GM19328 (cell line): ENCODE data around the gene TDRD1.

ENCODE experiments used
- ATAC-seq: cut with Tn5 transposase; IDR thresholded peaks from one replicate; pipeline ENCODE4 v1.9.1; 2021; ENCODE audit warnings: mild to moderate bottlenecking, moderate library complexity; ENCODE audit not compliant: unreplicated experiment

Gene TDRD1

GRCh38 chr10:114259824-114260223, 80.7 kb downstream of the TDRD1 start:
- no peak for ATAC-seq

GRCh38 chr10:114260366-114260765, 81.2 kb downstream of the TDRD1 start:
- no peak for ATAC-seq

- no peak for ATAC-seq
These were observed 81.9 kb downstream of the TDRD1 start for GRCh38 chr10:114261076-114261475.

- no peak for ATAC-seq
These were observed 83.3 kb downstream of the TDRD1 start for GRCh38 chr10:114262496-114262895.

- no peak for ATAC-seq
These were observed 86.4 kb downstream of the TDRD1 start for GRCh38 chr10:114265392-114266053.

DNA sequence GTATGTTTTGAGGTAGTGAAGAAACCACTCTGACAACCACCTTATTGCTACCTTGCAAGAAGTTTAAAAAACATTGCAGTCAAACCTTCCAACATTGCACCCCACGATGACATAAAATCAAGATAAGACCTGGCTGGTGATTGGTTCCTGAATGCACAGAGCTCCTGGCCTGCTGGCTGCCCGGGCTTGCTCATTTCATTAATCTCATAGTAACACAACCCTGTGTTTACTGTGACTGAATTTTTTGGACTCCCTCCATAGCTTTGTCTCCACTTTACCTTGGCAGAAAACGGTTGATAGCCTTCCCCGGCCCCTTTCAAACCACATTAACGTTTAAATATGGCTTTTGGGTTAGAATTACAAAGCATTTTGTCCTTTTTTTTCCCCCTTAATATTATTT, 87.4 kb downstream of the TDRD1 start:
- ATAC-seq, result no peak

DNA sequence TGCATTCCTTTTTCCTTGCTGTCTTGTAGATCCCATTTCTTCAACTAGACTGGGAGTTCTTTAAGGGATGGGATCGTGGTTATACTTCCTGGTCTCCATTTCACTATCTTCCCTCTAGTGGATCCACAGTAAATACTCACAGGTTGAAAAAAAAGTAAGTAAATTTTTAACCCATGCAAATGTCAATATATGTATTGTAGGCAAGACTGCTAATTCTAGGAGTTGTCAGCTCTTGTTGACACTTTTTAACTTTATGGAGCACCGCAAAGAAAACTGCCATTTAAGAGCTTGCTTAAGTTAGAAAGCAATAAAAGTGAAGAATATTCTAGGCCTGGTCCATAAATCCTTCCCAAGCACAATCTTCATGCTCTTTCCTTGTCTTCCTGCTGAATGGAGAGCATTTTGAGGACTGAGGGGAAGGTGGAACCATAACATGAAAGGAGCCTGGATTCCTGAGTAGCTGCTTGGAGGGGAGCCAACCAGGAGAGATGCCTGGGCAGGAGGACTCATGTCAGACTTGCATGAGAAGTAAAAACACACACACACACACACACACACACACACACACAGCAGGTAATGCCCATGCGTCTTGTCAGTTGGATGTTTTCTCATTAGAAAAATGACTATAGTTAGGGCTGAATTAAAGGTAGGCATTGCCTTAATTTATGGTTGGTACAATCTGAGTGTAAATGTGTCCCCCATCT, 92.1 kb downstream of the TDRD1 start:
- ATAC-seq, result no peak

DNA sequence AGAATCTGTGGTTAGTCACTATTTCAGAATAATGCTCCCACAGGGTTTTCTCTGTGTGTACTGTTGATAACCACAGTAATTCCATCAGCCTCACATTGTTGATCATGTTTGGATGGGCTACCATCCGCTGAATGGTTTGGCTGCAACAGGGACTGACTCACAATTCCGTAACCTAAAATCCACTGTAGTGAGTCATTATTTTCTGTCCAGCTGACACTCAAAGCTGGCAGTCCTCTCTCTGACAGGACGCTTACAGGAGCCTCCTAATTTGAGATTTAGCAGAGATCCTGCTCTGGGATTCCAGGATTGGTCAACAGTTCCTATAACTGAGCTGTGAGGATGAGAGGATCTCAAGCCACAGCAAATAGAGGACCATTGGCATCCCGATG, 92.6 kb downstream of the TDRD1 start:
- no peak for ATAC-seq

DNA sequence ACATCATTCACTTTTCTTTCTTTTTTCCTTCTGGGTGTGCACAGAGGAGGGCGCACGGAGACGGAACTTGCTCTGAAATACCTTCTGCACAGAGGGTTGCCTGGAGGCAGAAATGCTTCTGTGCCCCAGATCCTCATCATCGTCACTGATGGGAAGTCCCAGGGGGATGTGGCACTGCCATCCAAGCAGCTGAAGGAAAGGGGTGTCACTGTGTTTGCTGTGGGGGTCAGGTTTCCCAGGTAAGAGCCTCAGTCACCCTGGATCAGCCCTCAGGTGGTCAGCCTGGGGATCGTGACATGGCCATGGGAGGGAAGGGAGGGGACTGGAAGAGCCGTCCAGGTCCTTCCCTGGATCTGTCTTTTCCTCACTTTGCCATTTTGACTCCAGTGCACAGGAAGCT, 93.5 kb downstream of the TDRD1 start:
- no peak for ATAC-seq

DNA sequence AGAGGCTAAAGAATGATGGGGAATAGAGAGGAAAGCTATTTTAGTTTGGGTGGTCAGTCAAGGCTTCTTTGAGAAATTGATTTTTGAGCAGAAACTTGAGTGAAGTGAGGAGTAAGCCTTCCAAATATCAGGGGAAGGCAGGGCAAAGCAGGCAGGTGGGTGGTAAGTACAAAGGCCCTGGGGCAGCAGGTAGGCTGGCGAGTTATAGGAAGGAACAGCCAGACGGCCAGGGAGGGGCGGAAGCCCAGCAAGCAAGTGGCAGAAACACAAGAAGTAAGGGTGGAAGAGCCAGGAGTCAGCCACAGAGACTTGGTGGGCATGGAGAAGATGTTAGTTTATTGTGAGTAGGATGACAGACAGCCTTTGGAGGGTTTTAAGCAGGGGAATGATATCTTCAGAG, 94.8 kb downstream of the TDRD1 start:
- ATAC-seq, result no peak

DNA sequence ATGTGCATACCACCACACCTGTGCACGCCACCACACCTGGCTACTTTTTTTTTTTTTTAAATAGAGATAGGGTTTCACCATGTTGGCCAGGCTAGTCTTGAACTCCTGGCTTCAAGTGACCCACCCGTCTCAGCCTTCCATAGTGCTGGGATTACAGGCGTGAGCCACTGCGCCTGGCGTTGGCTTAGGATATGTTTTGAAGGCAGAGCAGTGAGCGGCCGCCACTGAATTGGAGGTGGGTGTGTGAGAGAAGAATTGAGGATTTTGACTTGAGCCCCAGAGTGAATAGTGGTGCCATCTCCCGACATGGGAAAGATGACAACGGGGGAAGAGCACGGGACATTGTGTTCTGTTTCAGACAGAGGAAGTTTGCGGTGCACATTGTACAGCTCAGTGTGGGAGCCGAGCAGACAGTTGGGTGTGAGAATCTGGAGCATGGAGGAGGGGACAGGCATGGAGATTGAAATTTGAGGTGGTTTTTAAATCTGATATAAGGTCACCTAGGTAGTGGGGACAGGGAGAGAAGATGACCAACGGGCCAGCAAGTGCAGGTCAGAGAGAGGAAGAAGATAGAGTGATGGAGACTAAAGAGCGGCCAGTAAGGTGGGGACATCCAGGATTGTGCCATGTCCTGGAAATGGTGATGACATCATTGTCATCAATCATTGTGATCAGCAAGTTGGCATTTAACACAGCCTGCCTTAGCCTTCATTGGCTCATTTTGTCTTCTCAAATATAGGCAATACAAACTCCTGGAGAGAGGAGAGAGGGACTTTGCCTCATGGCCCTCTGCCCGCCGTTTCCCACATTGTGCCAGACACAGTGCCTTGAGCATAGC, 95.7 kb downstream of the TDRD1 start:
- ATAC-seq, result no peak

DNA sequence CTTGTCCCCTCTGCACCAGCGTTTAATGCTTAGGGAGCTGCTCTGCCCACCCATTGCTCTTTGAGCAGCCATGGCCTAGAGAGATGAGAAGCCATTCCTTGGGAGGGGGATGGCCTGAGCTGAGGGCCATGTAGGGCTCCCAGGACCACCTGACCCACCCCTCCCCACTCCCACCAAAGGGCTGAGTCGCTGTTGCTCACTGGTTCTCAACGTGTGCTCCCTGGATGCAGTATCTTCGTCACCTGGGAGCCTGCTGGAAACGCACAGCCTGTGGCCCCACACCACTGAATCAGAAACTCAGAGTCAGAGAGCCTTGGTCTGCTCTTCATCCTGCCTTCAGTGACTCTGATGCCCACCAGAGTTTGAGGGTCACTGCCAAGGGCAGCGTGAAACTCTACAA, 96.9 kb downstream of the TDRD1 start:
- ATAC-seq, result no peak

DNA sequence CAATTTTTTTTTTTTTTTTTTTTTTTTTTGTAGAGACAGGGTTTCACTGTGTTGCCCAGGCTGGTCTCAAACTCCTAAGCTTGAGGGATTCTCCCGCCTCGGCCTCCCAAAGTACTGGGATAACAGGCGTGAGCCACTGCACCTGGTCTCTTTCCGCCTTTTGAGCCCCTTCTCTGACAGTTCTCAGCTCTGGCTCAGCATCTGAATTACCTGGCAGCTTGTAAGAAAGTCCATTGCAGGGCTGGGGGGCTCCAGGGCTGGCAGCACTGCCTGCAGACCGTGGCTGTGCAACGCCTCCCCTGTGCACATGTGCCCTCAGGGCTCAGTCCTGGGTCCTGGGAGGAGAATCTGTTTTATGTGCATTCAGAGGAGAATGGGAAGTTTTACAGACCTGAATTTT, 97.5 kb downstream of the TDRD1 start:
- no peak for ATAC-seq

DNA sequence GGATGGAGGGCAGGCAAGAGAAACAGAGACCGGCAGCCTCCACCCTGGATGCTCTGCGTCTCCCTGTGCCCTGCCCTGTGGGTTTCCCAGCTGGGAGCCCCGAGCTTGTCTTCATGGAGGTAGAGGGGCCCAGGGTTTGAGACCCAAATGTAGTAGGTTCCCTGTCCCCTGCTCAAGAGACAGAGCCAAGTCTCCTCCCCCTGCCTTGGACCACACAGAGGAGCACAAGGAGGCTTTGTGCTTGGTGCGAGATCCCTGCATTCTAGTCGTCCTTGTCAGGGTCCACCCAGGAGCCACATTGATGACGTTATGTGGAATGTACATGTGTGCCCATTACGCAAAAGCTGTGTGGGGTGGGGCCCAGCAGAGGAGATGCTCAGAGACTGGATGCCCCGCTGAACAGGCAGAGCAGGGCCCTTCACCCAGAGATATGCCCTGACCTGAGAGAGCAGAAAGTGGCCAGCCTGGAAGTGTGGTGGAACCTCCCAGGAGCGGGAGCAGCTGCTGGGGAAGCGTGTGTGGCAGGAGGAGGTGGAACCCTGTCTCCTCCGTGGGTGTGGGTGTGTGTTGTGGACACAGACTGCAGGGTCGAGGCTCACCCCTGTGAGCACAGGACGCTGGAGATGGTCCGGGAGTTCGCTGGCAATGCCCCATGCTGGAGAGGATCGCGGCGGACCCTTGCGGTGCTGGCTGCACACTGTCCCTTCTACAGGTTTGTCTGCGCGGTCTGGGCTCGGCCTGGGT, 99.2 kb downstream of the TDRD1 start:
- no peak for ATAC-seq

DNA sequence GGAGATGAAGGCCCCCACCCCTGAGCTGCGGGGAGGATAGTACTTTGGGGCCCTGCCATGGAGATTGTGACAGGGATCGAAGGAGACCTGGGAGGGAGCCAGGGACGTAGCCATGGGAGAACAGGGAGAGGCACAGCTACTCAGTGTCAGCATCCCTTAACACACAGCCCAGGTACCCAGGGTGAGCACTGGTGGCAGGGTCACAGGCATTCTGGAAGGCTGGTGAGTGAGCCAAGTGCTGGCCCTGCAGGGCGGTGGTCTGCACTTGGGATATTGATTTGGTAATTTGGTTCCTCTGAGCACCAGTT, 99.7 kb downstream of the TDRD1 start:
- ATAC-seq, result no peak

- no peak for ATAC-seq
These were observed 100.1 kb downstream of the TDRD1 start for GRCh38 chr10:114279289-114279688.

DNA sequence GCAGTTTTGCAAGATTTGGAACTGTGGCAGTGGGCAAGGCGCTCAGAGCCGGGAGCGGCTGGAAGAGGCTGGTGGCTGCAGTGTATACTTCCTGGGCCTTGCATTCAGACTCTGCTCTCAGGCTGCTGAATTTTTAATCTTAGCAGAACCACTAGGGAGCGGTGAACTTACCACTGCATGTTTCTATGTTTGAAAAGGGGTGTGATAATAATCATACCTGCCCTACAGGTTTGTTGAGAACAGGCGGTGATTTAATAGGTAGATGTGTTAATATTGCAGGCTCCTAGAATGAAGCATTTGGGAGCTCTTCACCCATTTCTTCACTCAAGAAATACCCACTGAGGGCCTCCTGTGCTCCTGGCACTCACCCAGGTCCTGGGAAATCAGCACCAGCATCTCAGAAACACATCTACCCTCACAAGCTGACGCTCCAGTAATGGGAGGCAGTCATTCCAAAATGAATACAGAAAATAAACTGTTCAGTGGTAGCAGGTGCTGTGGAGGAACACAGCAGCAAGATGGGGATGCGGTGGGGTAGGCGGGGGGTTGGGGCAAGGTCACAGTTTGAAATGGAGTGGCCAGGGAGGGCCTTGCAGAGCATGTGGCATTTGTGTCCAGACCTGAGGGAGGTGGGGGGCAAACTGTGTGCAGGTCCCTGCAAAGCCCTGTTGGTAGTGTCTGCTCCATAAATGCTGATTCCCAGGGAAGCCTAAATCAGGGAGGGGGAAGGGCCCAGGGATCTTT, 100.9 kb downstream of the TDRD1 start:
- no peak for ATAC-seq

DNA sequence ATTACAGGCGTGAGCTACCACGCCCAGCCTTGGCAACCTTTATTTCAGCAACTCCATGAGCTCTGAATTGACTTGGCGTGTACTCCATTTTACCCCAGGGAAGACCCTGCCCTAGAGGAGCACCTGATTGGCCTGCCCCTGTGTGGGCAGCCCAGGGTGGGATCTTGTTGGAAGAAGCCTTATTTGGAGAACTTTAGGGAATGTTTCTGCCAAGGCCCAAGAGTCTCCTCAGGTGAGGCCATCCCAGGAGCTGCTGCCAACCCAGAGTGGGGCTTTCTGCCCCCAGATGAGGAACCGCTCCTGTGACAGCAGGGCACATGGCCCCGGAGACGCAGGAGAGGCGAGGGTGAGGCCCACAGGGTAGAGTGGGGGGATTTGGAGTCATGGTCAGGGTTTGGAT, 101.9 kb downstream of the TDRD1 start:
- no peak for ATAC-seq

GRCh38 chr10:114281461-114281860, 102.3 kb downstream of the TDRD1 start:
- ATAC-seq, result no peak
